GM19468 (cell line): Measurements from ENCODE around the gene HK1.

Source experiments
- ATAC-seq: cut with Tn5 transposase; IDR thresholded peaks from one replicate; pipeline ENCODE4 v1.9.1; 2021; ENCODE audit warnings: mild to moderate bottlenecking, moderate library complexity, moderate number of reproducible peaks; ENCODE audit not compliant: unreplicated experiment; ENCODE audit errors: extremely low read depth

Gene HK1

DNA sequence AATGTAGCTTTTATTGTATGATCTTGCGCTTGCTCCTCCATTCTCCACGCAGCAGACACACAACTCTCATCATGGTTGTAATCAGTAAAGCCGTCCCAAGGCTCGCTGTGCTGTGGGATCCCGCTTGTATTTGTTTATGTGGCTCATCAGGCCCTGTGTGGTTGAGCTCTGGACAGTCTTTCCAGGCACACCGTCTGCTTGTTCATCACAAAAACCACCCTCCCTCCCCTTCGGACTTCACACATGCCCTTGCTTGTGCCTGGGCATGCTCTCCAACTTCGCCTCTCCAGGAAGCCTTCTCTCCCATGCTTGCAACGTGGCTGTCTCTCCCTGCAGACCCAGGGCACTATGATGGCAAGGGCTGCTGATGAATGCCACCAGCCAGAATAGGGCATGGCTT is 62.4 kb downstream of the HK1 start:
- no peak for ATAC-seq

- ATAC-seq = no peak
Measured at GRCh38 chr10:69343905-69344304, 65.6 kb downstream of the HK1 start.

DNA sequence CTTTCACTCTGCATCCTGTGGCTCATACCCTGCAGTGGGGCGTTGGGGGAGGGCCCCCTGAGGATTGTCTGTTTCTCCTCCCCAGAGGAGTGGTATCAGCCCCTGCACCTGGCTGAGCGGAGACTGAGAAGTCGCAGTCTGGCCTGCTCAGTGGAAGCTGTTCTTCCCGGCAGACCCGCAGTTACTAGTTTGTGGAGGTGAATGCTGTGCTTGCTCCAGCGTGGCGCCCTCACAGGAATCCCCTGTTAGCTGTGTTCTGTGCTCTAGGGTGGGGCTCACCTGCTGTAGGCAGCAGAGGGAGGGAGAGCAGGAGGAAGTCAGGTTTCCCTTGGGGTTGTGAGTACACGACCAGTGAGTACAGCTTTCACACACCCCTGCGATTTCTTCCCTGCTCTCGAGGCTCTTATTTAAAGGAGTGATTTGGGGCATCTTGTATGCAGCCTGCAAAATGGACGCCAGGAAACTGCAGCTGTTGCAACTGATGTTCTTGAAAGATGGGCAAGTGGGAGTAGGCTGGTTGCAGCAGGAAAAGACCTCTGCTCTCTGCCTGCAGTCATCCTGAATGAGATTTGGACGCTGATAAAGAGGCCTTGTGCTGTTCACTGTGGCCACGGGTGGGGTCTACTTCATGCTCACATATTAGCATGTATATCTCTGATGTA is 66.4 kb downstream of the HK1 start:
- peak; percentile 32 for ATAC-seq

- ATAC-seq = no peak
Measured at GRCh38 chr10:69345402-69345801, 67.1 kb downstream of the HK1 start.

- no peak for ATAC-seq
Measured at GRCh38 chr10:69345890-69346474, 67.7 kb downstream of the HK1 start.

GRCh38 chr10:69346776-69347175 is 68.5 kb downstream of the HK1 start:
- ATAC-seq = no peak

GRCh38 chr10:69348816-69349541 is 70.7 kb downstream of the HK1 start:
- ATAC-seq = no peak

GRCh38 chr10:69349542-69349888 is 71.2 kb downstream of the HK1 start:
- no peak for ATAC-seq

- no peak for ATAC-seq
Measured at GRCh38 chr10:69351589-69351988, 73.3 kb downstream of the HK1 start.

GRCh38 chr10:69352569-69353264 is 74.4 kb downstream of the HK1 start:
- no peak for ATAC-seq

DNA sequence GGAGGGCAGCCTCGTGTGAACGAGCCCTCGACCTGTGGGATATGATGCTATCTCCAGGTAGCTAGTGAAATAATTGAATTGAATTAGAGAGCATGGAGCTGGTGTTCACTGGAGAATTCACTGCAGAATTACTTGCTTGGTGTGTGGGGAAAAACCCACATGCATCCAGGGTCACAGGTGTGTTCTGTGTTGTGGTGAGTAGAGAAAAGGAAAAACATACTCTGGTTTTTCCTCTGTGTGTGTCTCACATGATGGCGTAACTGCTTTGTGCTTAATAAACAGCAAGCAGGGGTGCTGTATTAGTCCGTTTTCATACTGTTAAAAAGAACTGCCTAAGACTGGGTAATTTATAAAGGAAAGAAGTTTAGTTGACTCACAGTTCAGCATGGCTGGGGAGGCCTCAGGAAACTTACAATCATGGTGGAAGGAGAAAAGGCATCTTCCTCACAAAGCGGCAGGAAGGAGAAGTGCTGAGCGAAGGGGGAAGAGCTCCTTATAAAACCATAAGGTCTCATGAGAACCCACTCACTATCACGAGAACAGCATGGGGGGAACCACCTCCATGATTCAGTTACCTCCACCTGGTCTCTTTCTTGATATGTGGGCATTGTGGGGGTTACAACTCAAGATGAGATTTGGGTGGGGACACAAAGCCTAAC is 75.8 kb downstream of the HK1 start:
- no peak for ATAC-seq

DNA sequence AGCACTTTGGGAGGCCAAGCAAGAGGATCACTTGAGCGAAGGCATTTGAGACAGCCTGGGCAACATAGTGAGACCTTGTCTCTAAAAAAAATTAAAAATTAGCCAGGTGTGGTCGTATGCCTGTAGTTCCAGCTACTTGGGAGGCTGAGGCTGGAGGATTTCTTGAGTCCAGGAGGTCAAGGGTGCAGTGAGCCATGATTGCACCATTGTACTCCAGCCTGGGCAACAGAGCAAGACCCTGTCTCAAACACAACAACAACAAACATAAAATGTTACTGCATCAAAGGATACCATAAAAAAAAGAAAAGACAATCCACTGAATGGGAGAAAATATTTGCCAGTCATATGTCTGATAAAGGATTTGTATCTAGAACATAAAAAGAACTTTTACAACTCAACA is 77.9 kb downstream of the HK1 start:
- no peak for ATAC-seq

- no peak for ATAC-seq
Measured at GRCh38 chr10:69358148-69358795, 80.0 kb downstream of the HK1 start.

DNA sequence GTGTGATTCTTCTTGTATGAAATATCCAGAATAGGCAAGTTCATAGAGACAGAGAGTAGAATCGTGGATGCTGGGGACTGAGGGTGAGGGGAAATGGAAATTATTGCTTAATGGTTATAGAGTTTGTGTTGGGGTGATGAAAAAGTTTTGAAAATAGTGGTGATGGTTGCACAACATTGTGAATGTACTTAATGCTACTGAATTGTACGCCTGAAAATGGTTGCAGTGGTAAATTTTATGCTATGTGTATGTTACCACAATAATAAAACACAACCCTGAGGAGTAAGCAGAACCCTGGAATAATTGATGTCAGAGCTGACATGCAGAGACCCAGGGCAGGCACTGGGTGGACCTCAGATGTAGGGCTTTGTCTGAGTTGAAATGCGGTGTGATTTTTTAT is 80.9 kb downstream of the HK1 start:
- no peak for ATAC-seq

DNA sequence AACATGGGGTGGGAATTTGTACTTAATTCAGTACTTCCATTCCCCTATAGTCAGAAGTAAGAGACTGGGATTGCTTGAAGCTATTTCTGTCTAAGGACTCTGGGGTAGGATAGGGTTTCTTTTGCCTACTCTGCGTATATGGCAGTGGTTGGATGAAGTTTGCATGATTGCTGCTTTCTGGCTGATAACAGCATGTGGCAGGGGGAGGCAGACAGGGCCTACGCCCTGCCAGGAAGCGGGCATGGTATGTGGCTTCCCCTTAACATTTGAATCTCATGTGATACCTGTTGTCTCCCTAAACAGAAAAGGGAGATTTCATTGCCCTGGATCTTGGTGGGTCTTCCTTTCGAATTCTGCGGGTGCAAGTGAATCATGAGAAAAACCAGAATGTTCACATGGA is 81.3 kb downstream of the HK1 start:
- ATAC-seq = no peak

GRCh38 chr10:69360485-69361302 is 82.4 kb downstream of the HK1 start:
- ATAC-seq = no peak

DNA sequence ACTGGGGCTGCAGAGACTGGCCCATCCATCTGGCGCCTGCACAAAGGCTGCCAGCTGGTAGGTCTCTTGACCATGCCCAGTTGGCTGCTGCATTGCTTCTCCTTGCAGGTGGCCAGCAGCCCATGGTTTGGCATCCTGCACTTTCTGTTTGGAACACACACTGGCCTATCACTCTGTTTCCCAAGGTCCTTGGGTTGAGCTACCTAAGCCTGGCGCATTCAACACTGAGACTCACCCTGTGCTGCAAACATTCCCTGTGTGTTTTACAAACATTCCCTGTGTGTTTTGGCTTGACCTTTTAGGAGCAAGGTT is 83.0 kb downstream of the HK1 start:
- ATAC-seq = no peak

DNA sequence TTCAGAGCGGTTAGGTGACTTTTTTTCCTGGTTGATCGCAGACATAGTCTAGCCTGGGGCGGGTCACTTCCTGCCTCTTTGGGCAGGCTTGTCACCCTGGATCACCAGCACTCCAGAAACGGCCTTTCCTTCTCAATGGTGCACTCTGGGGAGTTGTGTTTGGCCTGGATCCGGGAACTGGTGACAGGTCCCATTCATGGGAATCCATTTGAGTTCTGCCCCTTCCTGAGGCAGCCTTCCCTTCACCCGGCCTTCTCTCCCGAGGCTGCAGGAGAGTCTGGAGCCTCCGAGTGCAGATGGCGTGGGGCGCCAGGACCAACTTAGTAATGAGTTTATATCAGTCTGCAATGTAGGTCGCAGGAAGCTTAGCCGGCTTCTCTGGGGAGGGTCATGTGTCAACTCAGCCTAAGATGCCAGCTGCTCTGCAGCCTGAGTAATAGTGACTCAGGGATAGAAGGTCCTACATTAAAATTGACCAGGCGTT is 84.2 kb downstream of the HK1 start:
- ATAC-seq = no peak

DNA sequence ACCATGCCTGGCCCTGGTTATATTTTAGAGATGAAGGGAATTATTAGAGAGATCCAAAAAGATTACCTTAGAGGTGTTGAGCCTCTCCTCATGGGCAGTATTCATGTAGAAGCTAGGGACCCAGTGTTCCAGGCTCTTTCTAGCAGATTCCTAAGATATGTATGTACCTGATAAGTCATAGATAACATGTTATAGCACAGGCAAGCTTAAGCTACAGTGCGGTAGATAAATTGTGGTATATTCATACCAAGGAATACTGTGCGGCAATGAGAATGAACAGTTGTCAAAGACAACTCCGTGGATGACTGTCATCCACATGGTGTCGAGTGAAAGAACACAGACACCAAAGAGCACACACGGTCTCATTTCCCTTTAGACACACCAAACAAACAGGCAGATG is 85.4 kb downstream of the HK1 start:
- ATAC-seq = no peak
